BJ (cell line): ENCODE results near the gene CALHM1. TPM values are rescaled to one million over a fixed set of nuclear protein-coding genes. Genes with fewer than 3 reads are reported as not detected.

ENCODE experiments used
- CTCF ChIA-PET: fragments of 350-600 bp; formaldehyde crosslinking; extraction: SDS; loops from one replicate; lab custom pipeline; 2021; ENCODE audit warnings: antibody characterized with exemption, inconsistent platforms; lab: Yijun Ruan, JAX
- POLR2A ChIA-PET: fragments of 300-600 bp; sonication (Branson Sonifier 250); formaldehyde crosslinking; extraction: SDS; loops from one replicate; lab custom pipeline; 2021; ENCODE audit warnings: antibody characterized with exemption; lab: Charles Lee
- DNase-seq: peaks from one replicate; pipeline ENCODE4 v3.0.0-alpha.2; 2011; ENCODE audit warnings: low read depth
- H3K27me3 ChIP-seq: 2 replicates; pipeline ENCODE4 v1.6.0; 2011; ENCODE audit warnings: low read length; ENCODE audit not compliant: control insufficient read depth, insufficient read depth
- H3K36me3 ChIP-seq: 2 replicates; pipeline ENCODE4 v1.5.1; 2011; ENCODE audit warnings: low read length; ENCODE audit not compliant: control insufficient read depth, insufficient read depth
- H3K4me3 ChIP-seq: 2 replicates; pipeline ENCODE4 v1.5.1; 2011; ENCODE audit warnings: low read depth, mild to moderate bottlenecking, control low read depth, low read length
- polyA plus RNA-seq: library from polyadenylated mRNA; depleted of rRNA; stranded (reverse); fragments of >200 nt; gene quantifications from 2 replicates; pipeline ENCODE4 v1.2.3, GENCODE V29; 2011
- TF ChIP-seq, protein P1 (sequence below): IDR thresholded peaks from 2 replicates; pipeline ENCODE4 v1.5.1; 2011; ENCODE audit warnings: low read depth, mild to moderate bottlenecking, control low read depth, inconsistent platforms, low read length, moderate library complexity; ENCODE audit not compliant: insufficient read depth

The CALHM1 gene
- polyA plus RNA-seq, 1 experiment: not detected

DNA sequence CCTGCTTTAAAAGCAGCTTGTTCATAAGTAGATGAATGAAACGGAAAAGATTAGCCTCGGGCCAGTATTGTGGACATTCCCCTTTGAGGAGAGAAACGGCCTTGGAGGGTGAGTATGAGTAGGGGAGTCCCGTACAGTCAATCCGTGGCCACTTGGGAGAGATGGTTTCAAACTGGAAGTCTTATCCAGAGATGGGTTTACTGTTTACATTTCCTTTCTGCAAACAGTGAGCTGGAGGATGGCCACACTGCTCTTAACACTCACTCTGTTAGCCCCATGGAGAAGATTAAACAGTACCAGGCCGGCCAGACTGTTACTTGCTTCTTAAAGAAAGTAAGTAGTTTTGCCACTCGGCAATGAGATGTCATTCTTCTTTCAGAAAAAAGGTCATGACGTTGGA is 26.8 kb downstream of the CALHM1 start:
- DNase-seq: no peak
- CTCF ChIA-PET: interaction anchor here (0.8 kb wide), 2 partner anchors 10 to 14 kb away, joined by 3 to 4 read pairs; no protein-coding TSS in a partner anchor

DNA sequence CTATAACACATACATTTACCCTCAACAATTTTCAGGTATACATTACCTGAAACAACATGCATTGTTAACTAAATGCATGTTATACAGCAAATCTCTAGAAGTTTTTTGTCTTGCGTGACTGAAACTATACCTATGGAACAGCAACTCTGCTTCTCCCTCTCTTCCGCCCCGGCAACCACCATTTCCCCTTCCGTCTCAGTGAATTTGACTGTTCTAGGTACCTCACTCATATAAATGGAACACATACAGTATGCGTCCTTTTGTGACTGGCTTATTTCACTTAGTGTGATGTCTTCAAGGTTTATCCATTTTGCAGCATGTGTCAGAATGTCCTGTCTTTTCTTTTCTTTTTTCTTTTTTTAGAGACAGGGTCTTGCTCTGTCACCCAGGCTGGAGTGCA is 29.1 kb downstream of the CALHM1 start:
- POLR2A ChIA-PET: no interaction called here
- no peak overlapping the region for H3K4me3 ChIP-seq
- CTCF ChIA-PET: interaction anchor here (1.3 kb wide), 1 partner anchor 12 kb away, joined by 3 read pairs; no protein-coding TSS in a partner anchor
- TF ChIP-seq, protein P1, sequence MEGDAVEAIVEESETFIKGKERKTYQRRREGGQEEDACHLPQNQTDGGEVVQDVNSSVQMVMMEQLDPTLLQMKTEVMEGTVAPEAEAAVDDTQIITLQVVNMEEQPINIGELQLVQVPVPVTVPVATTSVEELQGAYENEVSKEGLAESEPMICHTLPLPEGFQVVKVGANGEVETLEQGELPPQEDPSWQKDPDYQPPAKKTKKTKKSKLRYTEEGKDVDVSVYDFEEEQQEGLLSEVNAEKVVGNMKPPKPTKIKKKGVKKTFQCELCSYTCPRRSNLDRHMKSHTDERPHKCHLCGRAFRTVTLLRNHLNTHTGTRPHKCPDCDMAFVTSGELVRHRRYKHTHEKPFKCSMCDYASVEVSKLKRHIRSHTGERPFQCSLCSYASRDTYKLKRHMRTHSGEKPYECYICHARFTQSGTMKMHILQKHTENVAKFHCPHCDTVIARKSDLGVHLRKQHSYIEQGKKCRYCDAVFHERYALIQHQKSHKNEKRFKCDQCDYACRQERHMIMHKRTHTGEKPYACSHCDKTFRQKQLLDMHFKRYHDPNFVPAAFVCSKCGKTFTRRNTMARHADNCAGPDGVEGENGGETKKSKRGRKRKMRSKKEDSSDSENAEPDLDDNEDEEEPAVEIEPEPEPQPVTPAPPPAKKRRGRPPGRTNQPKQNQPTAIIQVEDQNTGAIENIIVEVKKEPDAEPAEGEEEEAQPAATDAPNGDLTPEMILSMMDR: no peak
- H3K27me3 ChIP-seq: no peaks in the 10 kb centered on the region
- DNase-seq: no peak
- H3K36me3 ChIP-seq: peaks cover 14% of the 10 kb centered on the region

More for the DNA sequence above, 26.8 kb downstream of the CALHM1 start:
- Histone ChIP-seq H3K27me3 (no peaks in the 10 kb centered on the region), H3K4me3 (no peak overlapping the region), H3K36me3 (peaks cover 16% of the 10 kb centered on the region)
- POLR2A ChIA-PET: no interaction called here
- TF ChIP-seq, protein P1: no peak

DNA sequence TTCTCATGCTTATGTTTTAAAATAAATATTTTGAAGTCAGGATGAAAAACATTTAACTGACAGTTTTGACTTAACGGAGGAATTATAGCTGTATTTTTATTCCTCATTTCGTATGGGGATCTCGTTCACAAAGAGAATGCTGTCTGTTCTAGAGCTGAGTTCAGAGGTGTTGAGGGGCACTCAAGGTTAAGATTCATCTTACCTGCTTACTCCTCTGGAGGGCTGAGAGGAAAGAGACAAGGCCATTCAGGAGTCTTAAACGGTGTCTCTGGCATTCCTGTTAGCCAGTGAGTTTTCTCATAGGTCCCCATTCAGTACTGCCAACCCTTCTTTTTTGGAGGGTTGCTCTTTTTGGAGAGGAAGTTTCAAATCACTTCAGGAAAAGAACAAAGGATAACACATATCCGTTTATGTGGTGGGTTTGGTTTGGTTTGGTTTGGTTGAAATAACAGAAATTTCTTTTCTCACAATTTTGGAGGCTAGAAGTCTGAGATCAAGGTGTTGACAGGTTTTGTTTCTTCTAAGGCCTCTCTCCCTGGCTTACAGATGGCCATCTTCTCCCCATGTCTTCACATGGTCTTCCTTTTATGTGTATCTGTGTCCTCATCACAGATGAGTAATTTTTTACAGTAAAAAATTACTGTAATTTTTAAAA is 29.6 kb downstream of the CALHM1 start:
- Histone ChIP-seq H3K36me3 (peaks cover 16% of the 10 kb centered on the region), H3K27me3 (no peaks in the 10 kb centered on the region), H3K4me3 (no peak overlapping the region)
- TF ChIP-seq, protein P1: no peak
- CTCF ChIA-PET: no interaction called here
- no peak for DNase-seq
- POLR2A ChIA-PET: no interaction called here

DNA sequence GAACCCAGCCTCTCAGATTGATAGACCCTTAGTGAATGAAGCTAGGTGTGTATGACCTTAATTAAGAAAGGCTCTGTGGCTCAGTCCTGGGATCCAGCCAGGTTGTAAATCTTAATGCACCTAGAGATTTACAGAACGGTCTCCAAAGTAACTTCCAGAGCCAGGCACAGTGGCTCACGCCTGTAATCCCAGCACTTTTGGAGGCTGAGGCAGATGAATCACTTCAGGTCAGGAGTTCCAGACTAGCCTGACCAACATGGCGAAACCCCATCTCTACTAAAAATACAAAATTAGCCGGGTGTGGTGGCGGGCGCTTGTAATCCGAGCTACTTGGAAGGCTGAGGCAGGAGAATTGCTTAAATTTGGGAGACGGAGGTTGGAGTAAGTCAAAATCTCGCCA is 30.8 kb downstream of the CALHM1 start:
- peaks cover 19% of the 10 kb centered on the region for H3K36me3 ChIP-seq
- POLR2A ChIA-PET: no interaction called here
- CTCF ChIA-PET: interaction anchor here (1.3 to 4.9 kb wide), 3 partner anchors 12 to 58 kb away, joined by 3 to 40 read pairs (median 19); no protein-coding TSS in a partner anchor
- no peak for DNase-seq
- TF ChIP-seq, protein P1: no peak
- no peak overlapping the region for H3K4me3 ChIP-seq
- H3K27me3 ChIP-seq: no peaks in the 10 kb centered on the region

DNA sequence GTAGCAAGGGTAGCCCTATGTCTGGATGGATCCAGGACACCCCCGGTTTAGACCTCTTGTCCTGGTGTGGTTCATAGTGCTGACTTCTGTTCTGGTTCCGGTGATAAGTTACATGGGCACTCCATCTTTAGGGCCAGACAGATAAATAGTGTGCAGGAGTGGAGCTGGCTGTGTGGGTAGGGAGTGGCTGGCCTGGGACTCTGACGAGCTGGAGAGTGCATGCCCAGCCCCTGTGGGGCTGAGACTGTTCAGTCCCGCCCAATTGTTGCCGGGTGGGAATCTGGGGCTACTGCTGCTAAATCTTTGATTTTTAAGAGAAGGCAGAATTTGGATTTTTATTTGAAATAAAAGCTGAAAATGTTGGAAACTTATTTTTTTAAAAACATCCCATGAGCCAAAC is 35.0 kb downstream of the CALHM1 start:
- Histone ChIP-seq H3K27me3 (no peaks in the 10 kb centered on the region), H3K4me3 (no peak overlapping the region), H3K36me3 (peaks cover 31% of the 10 kb centered on the region)
- CTCF ChIA-PET: interaction anchor here (0.7 to 4.9 kb wide), 7 partner anchors 8 to 333 kb away, joined by 3 to 40 read pairs (median 5); no protein-coding TSS in a partner anchor
- DNase-seq: no peak
- TF ChIP-seq, protein P1: no peak
- POLR2A ChIA-PET: no interaction called here
